Measurements from ENCODE around the gene EFCAB8.

Gene EFCAB8

GRCh38 chr20:33009214-33010132, 150.8 kb downstream of the EFCAB8 start:
- DNase-seq: no peak

DNA sequence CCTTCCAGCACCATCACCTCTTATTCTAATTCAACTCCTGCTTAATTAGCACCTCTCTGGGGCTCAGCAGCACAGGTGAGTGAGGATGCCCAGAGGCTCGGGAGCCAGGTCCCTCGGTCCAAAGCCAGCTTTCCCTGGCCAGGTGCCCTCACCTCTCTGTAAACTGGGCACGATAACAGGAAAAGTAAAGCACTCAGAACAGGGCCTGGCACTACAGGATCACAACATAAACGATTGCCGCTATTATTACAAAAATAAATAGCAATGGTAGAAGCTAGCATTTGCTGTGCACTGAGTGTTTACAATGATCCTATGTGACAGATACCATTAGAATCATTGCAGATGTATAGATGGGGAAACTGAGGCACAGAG, 151.4 kb downstream of the EFCAB8 start:
- DNase-seq: no peak

- no peak for DNase-seq
Measured at GRCh38 chr20:33010674-33011449, 152.1 kb downstream of the EFCAB8 start.
